VCaP (cell line): ENCODE data around the gene LARGE1.
"Not testable (repeated sequence)": the region's sequence is repeated elsewhere in the genome, so short reads cannot be mapped to it uniquely, and the experiment has no call there.

ENCODE experiments used
- H3K27ac ChIP-seq: fragments of 450-650 bp; 2 replicates; pipeline ENCODE4 v1.5.1; 2017
- CTCF ChIP-seq: fragments of 450-650 bp; conservative IDR thresholded peaks from 2 replicates; pipeline ENCODE4 v1.5.1; 2017; ENCODE audit warnings: mild to moderate bottlenecking, moderate library complexity

The LARGE1 gene

GRCh38 chr22:33859311-33859710, 61.0 kb downstream of the LARGE1 start:
- TF ChIP-seq CTCF = no peak
- no peak overlapping the region for H3K27ac ChIP-seq

GRCh38 chr22:33858653-33859052, 61.6 kb downstream of the LARGE1 start:
- H3K27ac ChIP-seq = not testable (repeated sequence)

- not testable (repeated sequence) for H3K27ac ChIP-seq
Measured at GRCh38 chr22:33857767-33858166, 62.5 kb downstream of the LARGE1 start.

- H3K27ac ChIP-seq = peak overlapping the region; percentile 82; the same call in 1 of the 2 replicates
- TF ChIP-seq CTCF = no peak
Measured at GRCh38 chr22:33854724-33855123, 65.6 kb downstream of the LARGE1 start.

- no peak for TF ChIP-seq CTCF
- peak overlapping the region; percentile 82 for H3K27ac ChIP-seq
Measured at GRCh38 chr22:33853200-33854097, 66.8 kb downstream of the LARGE1 start.

- TF ChIP-seq CTCF = no peak
- peak overlapping the region; percentile 82 for H3K27ac ChIP-seq
Measured at GRCh38 chr22:33851821-33852384, 68.4 kb downstream of the LARGE1 start.

- no peak for TF ChIP-seq CTCF
- peak overlapping the region; percentile 82 for H3K27ac ChIP-seq
Measured at GRCh38 chr22:33851240-33851639, 69.0 kb downstream of the LARGE1 start.

GRCh38 chr22:33850724-33851123, 69.6 kb downstream of the LARGE1 start:
- peak overlapping the region; percentile 82 for H3K27ac ChIP-seq
- TF ChIP-seq CTCF = no peak
